Endometrium (tissue), 2 donors: ENCODE measurements around the gene KRT75.

Experiments used
- FAIRE-seq: peaks from 2 replicates; lab custom pipeline; 2012; peaks lifted over from hg19 to GRCh38; lab: Jason Lieb, UNC
- donor health status: control.
- donor health status: control.

KRT75 gene

GRCh38 chr12:52390739-52391617, 43.2 kb downstream of the KRT75 start:
- no peak for FAIRE-seq

GRCh38 chr12:52389313-52390207, 44.6 kb downstream of the KRT75 start:
- FAIRE-seq = no peak

- no peak for FAIRE-seq
Measured at GRCh38 chr12:52387859-52388258, 46.3 kb downstream of the KRT75 start.

- FAIRE-seq = no peak
Measured at GRCh38 chr12:52385226-52385702, 48.9 kb downstream of the KRT75 start, which contains the start of gene KRT84. KRT84 (minus strand) TSS chr12:52385652; CDS start chr12:52385585, 67 bp downstream.

- FAIRE-seq = no peak
Measured at GRCh38 chr12:52383331-52383730, 50.8 kb downstream of the KRT75 start.

GRCh38 chr12:52382854-52383253, 51.3 kb downstream of the KRT75 start:
- FAIRE-seq = no peak

GRCh38 chr12:52381206-52381605, 53.0 kb downstream of the KRT75 start:
- FAIRE-seq = no peak

- no peak for FAIRE-seq
Measured at GRCh38 chr12:52380271-52380694, 53.9 kb downstream of the KRT75 start.

GRCh38 chr12:52379536-52379935, 54.6 kb downstream of the KRT75 start:
- FAIRE-seq = no peak

GRCh38 chr12:52378091-52378490, 56.1 kb downstream of the KRT75 start:
- FAIRE-seq = no peak

- no peak for FAIRE-seq
Measured at GRCh38 chr12:52377266-52377665, 56.9 kb downstream of the KRT75 start.
